Colonic mucosa (tissue), 4 donors: ENCODE results near the gene DAPK1. TPM values are rescaled to one million over a fixed set of nuclear protein-coding genes. Genes with fewer than 3 reads are reported as not detected.

Experiments
- DNase-seq: peaks from one replicate; pipeline ENCODE4 v3.0.0-alpha.2; 2020
- H3K27ac ChIP-seq: fragments of 200-600 bp; one replicate; pipeline ENCODE4 v1.8.0; 2021
- H3K27me3 ChIP-seq: fragments of 200-600 bp; one replicate; pipeline ENCODE4 v1.8.0; 2021
- H3K36me3 ChIP-seq: fragments of 200-600 bp; one replicate; pipeline ENCODE4 v1.8.0; 2021
- H3K4me1 ChIP-seq: fragments of 200-600 bp; one replicate; pipeline ENCODE4 v1.8.0; 2021; ENCODE audit warnings: mild to moderate bottlenecking
- H3K4me3 ChIP-seq: fragments of 200-600 bp; one replicate; pipeline ENCODE4 v1.8.0; 2021
- H3K9ac ChIP-seq, 2 donors: one replicate each; pipeline ENCODE4 v1.7.0; 2013; ENCODE audit warnings: control low read depth in 2 of 2, low read depth in 2 of 2, low read length in 2 of 2
- H3K9me3 ChIP-seq: fragments of 200-600 bp; one replicate; pipeline ENCODE4 v1.8.0; 2021
- CTCF ChIP-seq: fragments of 200-600 bp; IDR thresholded peaks from one replicate; pipeline ENCODE4 v1.8.0; 2022; ENCODE audit warnings: antibody characterized with exemption, mild to moderate bottlenecking
- intact Hi-C: fragments of 100-400 bp; cut with DNase I; formaldehyde crosslinking; loops from one replicate; pipeline ENCODE4 v1.14.1; 2022
- total RNA-seq, 2 donors: library from RNA; stranded (reverse); fragmentation: NEBNext Ultra II Directional in 1 of 2; extraction: Animal tissue kit (Norgen Biotek cat#: 25700) in 1 of 2; gene quantifications; one replicate each; pipeline ENCODE4 v1.2.1, GENCODE V29; 2021
- donor health status: healthy.
- donor health status: DM: no; HTN: no; CAD: no.
- donor health status: DM: no; HTN: no; CAD: no.

The DAPK1 gene
- total RNA-seq, 2 donors from 2014 or later = 7.9 to 17.5 TPM

- Histone ChIP-seq H3K27ac (no peak overlapping the region), H3K4me1 (no peaks in the 10 kb centered on the region), H3K9me3 (no peaks in the 10 kb centered on the region), H3K9ac (no peak overlapping the region), H3K27me3 (no peaks in the 10 kb centered on the region), H3K36me3 (no peaks in the 10 kb centered on the region), H3K4me3 (no peak overlapping the region)
- no peak for TF ChIP-seq CTCF
- intact Hi-C loops = no loop called here
- DNase-seq = no peak
These were observed 8.4 kb downstream of the DAPK1 start for GRCh38 chr9:87505869-87506678.

- TF ChIP-seq CTCF = no peak
- Histone ChIP-seq H3K27me3 (no peaks in the 10 kb centered on the region), H3K9ac (no peak overlapping the region), H3K36me3 (no peaks in the 10 kb centered on the region), H3K27ac (no peak overlapping the region), H3K4me1 (no peaks in the 10 kb centered on the region), H3K9me3 (no peaks in the 10 kb centered on the region), H3K4me3 (no peak overlapping the region)
- no peak for DNase-seq
- intact Hi-C loops = no loop called here
These were observed 9.9 kb downstream of the DAPK1 start for GRCh38 chr9:87507576-87507975.

- H3K27ac ChIP-seq = no peak overlapping the region
- H3K4me3 ChIP-seq = no peak overlapping the region
- H3K9ac ChIP-seq = no peak overlapping the region
These were observed 12.6 kb downstream of the DAPK1 start for GRCh38 chr9:87510252-87510683.

GRCh38 chr9:87512311-87512710 lies 14.6 kb downstream of the DAPK1 start:
- no peak for DNase-seq
- Histone ChIP-seq H3K9ac (no peak overlapping the region), H3K4me3 (no peak overlapping the region), H3K4me1 (no peaks in the 10 kb centered on the region), H3K36me3 (no peaks in the 10 kb centered on the region), H3K9me3 (no peaks in the 10 kb centered on the region), H3K27ac (no peak overlapping the region), H3K27me3 (no peaks in the 10 kb centered on the region)
- TF ChIP-seq CTCF = no peak
- intact Hi-C loops = no loop called here

More at GRCh38 chr9:87510252-87510683, 12.6 kb downstream of the DAPK1 start:
- Histone ChIP-seq H3K9me3 (no peaks in the 10 kb centered on the region), H3K27me3 (no peaks in the 10 kb centered on the region), H3K4me1 (no peaks in the 10 kb centered on the region), H3K36me3 (no peaks in the 10 kb centered on the region)
- no peak for TF ChIP-seq CTCF
- no peak for DNase-seq
- intact Hi-C loops = no loop called here

- Histone ChIP-seq H3K9ac (no peak overlapping the region), H3K4me3 (no peak overlapping the region), H3K9me3 (no peaks in the 10 kb centered on the region), H3K36me3 (no peaks in the 10 kb centered on the region), H3K27me3 (no peaks in the 10 kb centered on the region), H3K27ac (no peak overlapping the region), H3K4me1 (no peaks in the 10 kb centered on the region)
- DNase-seq = no peak
- no peak for TF ChIP-seq CTCF
- intact Hi-C loops = no loop called here
These were observed 15.5 kb downstream of the DAPK1 start for GRCh38 chr9:87513161-87513560.
